Skeletal muscle tissue (tissue), 1 donor: ENCODE results near the gene SMPD2. TPM values are rescaled to one million over a fixed set of nuclear protein-coding genes. Genes with fewer than 3 reads are reported as not detected.

Experiments used
- total RNA-seq: library from RNA; depleted of rRNA; stranded (reverse); fragments of >200 nt; gene quantifications from one replicate; pipeline ENCODE4 v1.2.3, GENCODE V29; 2014

SMPD2 gene
- total RNA-seq, 1 donor from 2014 or later: 8.4 TPM

Other genes with a start within 250 kb of the SMPD2 start
- gene CD164, start 58.3 kb upstream of the SMPD2 start, total RNA-seq: 160 TPM
- gene PPIL6, start 96 bp upstream of the SMPD2 start, total RNA-seq: 15.7 TPM
- gene MICAL1, start 15.0 kb downstream of the SMPD2 start, total RNA-seq: 32.4 TPM
- 4.7 TPM for gene ZBTB24, start 42.5 kb downstream of the SMPD2 start, total RNA-seq